ENCODE data around the gene MPO. TPM values are rescaled to one million over a fixed set of nuclear protein-coding genes. Genes with fewer than 3 reads are reported as not detected.

MPO gene
- total RNA-seq, 4 donors from 2014 or later, result not detected

DNA sequence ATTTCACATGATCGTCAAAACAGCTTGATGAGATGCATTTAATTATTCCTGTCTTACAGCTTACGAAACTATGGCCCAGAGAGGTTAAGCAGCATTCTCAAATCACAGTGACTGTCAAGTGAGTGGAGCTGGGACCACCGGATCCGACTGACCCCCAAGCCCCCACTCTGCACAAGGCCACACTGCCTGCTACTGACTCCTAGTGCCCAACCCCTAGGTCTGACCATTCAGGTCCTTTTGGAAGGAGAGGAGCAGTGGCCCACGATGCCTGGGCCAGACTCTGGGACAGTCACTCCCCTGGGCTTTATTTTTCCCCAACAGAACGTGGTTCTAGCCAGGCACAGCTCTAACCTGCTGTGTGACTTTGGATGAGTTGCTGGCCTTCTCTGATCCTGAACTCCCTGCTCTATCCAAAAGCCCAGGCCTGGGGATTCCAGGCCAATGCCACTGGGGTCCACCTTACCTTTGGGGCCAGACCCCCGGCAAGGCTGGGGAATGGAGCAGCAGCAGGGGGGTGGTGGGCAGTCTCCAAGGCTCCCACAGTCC lies 38.0 kb upstream of the MPO start:
- no peaks in the 10 kb centered on the region for H3K27me3 ChIP-seq
- H3K4me3 ChIP-seq, result no peak overlapping the region
- no peaks in the 10 kb centered on the region for H3K9me3 ChIP-seq
- TF ChIP-seq POLR2A (IDR thresholded peaks at IDR 0.05) (no peak), EP300 (IDR thresholded peaks at IDR 0.05) (no peak), POLR2AphosphoS5 (IDR thresholded peaks at IDR 0.05) (no peak)
- TF ChIP-seq, protein P1, sequence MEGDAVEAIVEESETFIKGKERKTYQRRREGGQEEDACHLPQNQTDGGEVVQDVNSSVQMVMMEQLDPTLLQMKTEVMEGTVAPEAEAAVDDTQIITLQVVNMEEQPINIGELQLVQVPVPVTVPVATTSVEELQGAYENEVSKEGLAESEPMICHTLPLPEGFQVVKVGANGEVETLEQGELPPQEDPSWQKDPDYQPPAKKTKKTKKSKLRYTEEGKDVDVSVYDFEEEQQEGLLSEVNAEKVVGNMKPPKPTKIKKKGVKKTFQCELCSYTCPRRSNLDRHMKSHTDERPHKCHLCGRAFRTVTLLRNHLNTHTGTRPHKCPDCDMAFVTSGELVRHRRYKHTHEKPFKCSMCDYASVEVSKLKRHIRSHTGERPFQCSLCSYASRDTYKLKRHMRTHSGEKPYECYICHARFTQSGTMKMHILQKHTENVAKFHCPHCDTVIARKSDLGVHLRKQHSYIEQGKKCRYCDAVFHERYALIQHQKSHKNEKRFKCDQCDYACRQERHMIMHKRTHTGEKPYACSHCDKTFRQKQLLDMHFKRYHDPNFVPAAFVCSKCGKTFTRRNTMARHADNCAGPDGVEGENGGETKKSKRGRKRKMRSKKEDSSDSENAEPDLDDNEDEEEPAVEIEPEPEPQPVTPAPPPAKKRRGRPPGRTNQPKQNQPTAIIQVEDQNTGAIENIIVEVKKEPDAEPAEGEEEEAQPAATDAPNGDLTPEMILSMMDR (IDR thresholded peaks at IDR 0.05), result no peak
- H3K36me3 ChIP-seq, result no peaks in the 10 kb centered on the region
- H3K4me1 ChIP-seq, result peaks cover 4% of the 10 kb centered on the region
- peak in 1 of 2 donors; percentile 51 for DNase-seq (ENCODE audit: low spot score in 2 of 2)
- H3K27ac ChIP-seq, result no peak overlapping the region
- WGBS, result 72% methylated on average over 6 of the region's 7 CpGs

DNA sequence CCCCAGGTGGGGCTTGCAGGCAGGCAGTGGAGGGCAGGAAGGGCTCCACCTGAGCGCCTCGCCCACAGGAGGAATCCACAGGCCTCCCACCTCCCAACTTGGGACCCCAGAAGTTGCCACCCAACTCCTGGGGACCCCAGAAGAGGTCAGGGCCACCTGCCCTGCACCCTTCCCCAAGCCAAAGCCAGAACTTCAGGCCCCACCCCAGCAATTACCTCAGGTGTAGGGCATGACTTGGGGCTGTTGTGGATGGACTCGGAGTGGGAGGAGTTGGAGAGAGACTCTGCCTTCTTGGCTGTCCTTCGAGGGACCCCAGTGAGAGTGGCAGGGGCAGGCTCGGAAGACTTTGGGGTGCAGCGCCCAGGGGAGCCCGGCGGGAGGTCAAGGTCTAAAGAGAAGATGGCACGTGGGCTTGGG lies 37.3 kb upstream of the MPO start:
- H3K4me1 ChIP-seq, result peaks cover 2% of the 10 kb centered on the region
- DNase-seq (ENCODE audit: low spot score in 2 of 2), result peak; percentile 50 to 60

DNA sequence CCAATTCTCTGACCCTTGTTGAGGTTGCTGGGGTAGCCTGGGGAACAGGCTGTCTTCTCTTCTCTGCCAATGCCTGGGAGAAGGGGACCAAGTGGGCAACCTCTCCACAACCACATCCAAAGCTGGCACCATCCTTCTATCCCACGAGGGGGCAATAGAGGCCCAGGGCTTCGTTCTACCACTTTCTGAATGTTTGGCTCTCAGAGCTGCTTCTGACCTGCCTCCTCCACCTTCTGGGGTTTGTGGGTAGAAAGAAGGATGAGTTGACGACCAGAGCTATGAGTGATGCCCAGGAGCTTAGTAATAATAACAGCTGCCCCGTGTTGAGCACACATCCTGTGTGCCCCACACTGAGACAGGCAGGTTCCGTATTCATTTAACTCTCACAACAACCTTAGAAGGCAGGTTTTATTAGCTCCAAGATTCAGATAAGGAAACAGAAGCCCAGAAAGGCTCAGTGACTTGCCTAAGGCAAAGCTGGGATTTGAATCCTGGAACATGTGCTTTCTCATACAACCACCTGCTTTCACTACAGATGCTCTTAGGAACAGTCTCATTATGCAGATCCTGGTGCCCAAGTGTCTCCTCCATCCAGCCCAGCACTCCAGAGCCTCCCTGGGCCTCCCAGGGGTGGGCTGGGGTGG lies 36.8 kb upstream of the MPO start:
- no peaks in the 10 kb centered on the region for H3K9me3 ChIP-seq
- H3K36me3 ChIP-seq, result no peaks in the 10 kb centered on the region
- WGBS, result 32% methylated on average over 5 of the region's 5 CpGs
- peaks cover 2% of the 10 kb centered on the region for H3K4me1 ChIP-seq
- H3K27me3 ChIP-seq, result no peaks in the 10 kb centered on the region
- H3K4me3 ChIP-seq, result no peak overlapping the region
- TF ChIP-seq, protein P1 (IDR thresholded peaks at IDR 0.05), result peak; percentile 20 to 56
- no peak for TF ChIP-seq EP300 (IDR thresholded peaks at IDR 0.05)
- DNase-seq (ENCODE audit: low spot score in 2 of 2), result peak; percentile 61 to 70
- H3K27ac ChIP-seq, result no peak overlapping the region

More for the DNA sequence above, 37.3 kb upstream of the MPO start:
- H3K9me3 ChIP-seq, result no peaks in the 10 kb centered on the region
- no peak overlapping the region for H3K4me3 ChIP-seq
- TF ChIP-seq EP300 (IDR thresholded peaks at IDR 0.05) (no peak), POLR2AphosphoS5 (IDR thresholded peaks at IDR 0.05) (no peak), POLR2A (IDR thresholded peaks at IDR 0.05) (no peak)
- TF ChIP-seq, protein P1 (IDR thresholded peaks at IDR 0.05), result no peak
- no peak overlapping the region for H3K27ac ChIP-seq
- no peaks in the 10 kb centered on the region for H3K27me3 ChIP-seq
- no peaks in the 10 kb centered on the region for H3K36me3 ChIP-seq
- 93% methylated on average over 7 of the region's 9 CpGs for WGBS

DNA sequence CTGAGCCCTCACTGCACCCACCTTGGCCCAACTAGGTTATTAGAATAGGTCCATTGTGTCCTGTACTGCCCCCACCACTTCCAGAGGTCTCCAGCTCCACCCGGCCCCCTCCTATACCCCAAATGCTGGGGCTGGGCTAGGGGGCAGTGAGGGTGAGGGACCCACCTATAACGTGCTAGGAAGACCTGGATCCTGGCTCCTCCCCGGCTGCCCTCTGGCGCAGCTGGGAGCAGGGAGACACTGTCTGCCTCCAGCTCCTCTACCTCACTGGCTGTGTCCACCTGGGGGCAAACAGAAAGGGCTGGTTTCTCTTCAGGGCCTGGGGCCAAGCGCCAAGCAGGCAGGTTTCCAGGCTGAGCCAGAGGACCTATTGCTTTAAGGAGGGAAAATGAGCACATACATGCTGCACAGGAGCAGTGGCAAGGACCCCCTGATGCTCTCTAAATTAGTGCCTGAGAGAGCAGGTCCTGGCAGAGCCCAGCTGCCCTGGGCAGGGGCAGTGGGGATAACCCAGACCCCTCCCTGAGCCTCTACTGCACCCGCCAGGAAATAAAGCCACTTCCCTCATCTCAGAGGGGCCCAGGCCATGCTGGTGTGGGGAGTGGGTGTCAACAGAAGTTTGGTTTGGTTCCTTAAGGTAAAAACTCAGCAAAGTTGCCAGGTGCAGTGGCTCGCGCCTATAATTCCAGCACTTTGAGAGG lies 35.7 kb upstream of the MPO start:
- Histone ChIP-seq H3K27me3 (no peaks in the 10 kb centered on the region), H3K36me3 (no peaks in the 10 kb centered on the region), H3K9me3 (no peaks in the 10 kb centered on the region), H3K4me1 (peaks cover 2% of the 10 kb centered on the region), H3K4me3 (no peak overlapping the region), H3K27ac (no peak overlapping the region)
- no peak for TF ChIP-seq EP300 (IDR thresholded peaks at IDR 0.05)
- TF ChIP-seq, protein P1 (IDR thresholded peaks at IDR 0.05), result no peak
- no peak for TF ChIP-seq POLR2A (IDR thresholded peaks at IDR 0.05)
- TF ChIP-seq POLR2AphosphoS5 (IDR thresholded peaks at IDR 0.05), result no peak
- 93% methylated on average over 7 of the region's 8 CpGs for WGBS
- peak; percentile 34 to 65 for DNase-seq (ENCODE audit: low spot score in 2 of 2)

DNA sequence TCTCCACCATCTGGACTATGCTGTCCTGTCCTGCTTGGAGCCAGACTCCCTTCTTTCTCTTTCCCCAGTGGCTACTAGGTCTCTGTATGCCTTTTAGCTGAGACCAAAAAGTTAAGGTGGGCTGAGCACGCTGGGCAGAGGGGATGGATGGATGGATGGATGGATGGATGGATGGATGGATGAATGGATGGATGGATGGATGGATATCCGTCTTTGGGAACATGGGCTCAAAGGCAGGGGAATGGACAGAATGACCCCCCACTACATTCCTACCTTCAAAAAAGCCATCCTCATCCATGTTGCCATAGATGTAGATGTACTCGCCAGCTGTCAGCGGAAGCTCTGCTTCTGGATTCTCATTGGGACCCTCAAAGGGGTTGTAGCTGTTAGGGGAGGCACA lies 35.0 kb upstream of the MPO start:
- Histone ChIP-seq H3K27ac (no peak overlapping the region), H3K4me1 (peaks cover 2% of the 10 kb centered on the region), H3K9me3 (no peaks in the 10 kb centered on the region), H3K4me3 (no peak overlapping the region), H3K27me3 (no peaks in the 10 kb centered on the region), H3K36me3 (no peaks in the 10 kb centered on the region)
- TF ChIP-seq POLR2A (IDR thresholded peaks at IDR 0.05) (no peak), POLR2AphosphoS5 (IDR thresholded peaks at IDR 0.05) (no peak), EP300 (IDR thresholded peaks at IDR 0.05) (no peak)
- TF ChIP-seq, protein P1 (IDR thresholded peaks at IDR 0.05), result no peak
- 93% methylated on average over 4 of the region's 4 CpGs for WGBS
- DNase-seq (ENCODE audit: low spot score in 2 of 2), result no peak
